Jurkat, Clone E6-1 (cell line): ENCODE data around the gene TRA2A. TPM values are rescaled to one million over a fixed set of nuclear protein-coding genes. Genes with fewer than 3 reads are reported as not detected.
"Not testable (repeated sequence)": the region's sequence is repeated elsewhere in the genome, so short reads cannot be mapped to it uniquely, and the experiment has no call there.

ENCODE experiments used
- DNase-seq: peaks from one replicate; pipeline ENCODE4 v3.0.0-alpha.2; 2011; ENCODE audit warnings: low read depth, low spot score
- H3K4me3 ChIP-seq: 2 replicates; pipeline ENCODE4 v1.5.1; 2011; ENCODE audit warnings: mild to moderate bottlenecking, low read length, control low read depth, moderate library complexity
- polyA plus RNA-seq: library from polyadenylated mRNA; unstranded; fragments of >200 nt; gene quantifications from one replicate; pipeline ENCODE4 v1.2.1, GENCODE V29; 2012; ENCODE audit warnings: missing spikeins; ENCODE audit not compliant: insufficient read length, insufficient read depth

The TRA2A gene
- 101 TPM for polyA plus RNA-seq

GRCh38 chr7:23531794-23532489, at the start of gene TRA2A:
TRA2A (minus strand) TSS chr7:23531981; CDS start chr7:23531824, 157 bp downstream.
- DNase-seq = peak; percentile 89

DNA sequence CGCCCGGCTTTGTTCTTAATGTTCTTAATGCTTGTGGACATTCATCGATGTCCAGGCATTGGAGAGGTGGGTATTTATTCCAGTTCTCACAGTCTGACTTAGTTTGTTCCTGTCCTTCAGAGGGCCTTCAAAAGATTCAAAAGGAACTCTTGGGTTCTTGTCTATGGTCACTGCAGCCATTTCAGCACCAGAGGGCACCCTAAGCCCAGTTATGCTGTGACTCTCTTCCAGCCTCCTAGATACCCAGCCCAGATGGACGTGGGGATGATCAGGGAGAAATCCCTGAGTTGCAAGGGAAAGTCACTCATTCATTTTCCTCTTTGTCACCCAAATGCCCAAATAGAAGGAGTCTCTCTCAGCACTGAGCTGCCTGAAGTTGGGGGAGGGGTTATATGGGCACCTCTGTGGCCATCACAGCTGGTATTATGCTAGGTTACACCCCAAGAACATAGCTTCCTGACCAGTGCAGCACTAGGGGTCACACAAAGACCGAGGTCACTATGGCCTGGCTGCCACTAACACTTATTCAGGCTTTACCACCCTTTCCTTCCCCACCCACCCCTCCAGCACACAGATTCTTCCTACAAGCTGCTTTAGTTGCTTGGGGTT, 38.9 kb upstream of the TRA2A start:
- peak; percentile 64 for DNase-seq
- H3K4me3 ChIP-seq = no peak overlapping the region

More at GRCh38 chr7:23531794-23532489, at the start of gene TRA2A:
- H3K4me3 ChIP-seq = peak within 1 kb of the TSS; percentile 94

- no peak overlapping the region for H3K4me3 ChIP-seq
- DNase-seq = no peak
These were observed 26.5 kb upstream of the TRA2A start for GRCh38 chr7:23558303-23558702.

DNA sequence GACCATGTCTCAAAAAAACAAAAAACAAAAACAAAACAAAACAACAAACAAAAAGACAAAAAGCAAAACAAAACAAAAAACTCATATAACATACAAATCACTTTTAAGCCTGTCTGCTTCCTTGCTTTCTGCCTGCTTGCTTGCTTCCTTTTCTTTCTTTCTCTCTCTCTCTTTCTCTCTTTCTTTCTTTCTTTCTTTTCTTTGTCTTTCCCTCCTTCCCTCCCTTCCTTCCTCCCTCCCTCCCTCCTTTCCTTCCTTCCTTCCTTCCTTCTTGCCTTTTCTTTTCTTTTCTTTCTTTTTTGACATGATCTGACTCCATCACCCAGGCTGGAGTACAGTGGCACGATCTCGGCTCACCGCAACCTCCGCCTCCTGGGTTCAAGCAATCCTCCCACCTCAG, 15.9 kb upstream of the TRA2A start:
- no peak for DNase-seq
- H3K4me3 ChIP-seq = no peak overlapping the region

GRCh38 chr7:23546897-23547572, 15.3 kb upstream of the TRA2A start:
- H3K4me3 ChIP-seq = no peak overlapping the region
- DNase-seq = peak; percentile 94

- no peak for DNase-seq
- no peak overlapping the region for H3K4me3 ChIP-seq
These were observed 13.7 kb upstream of the TRA2A start for GRCh38 chr7:23545493-23545892.

GRCh38 chr7:23544913-23545354, 13.2 kb upstream of the TRA2A start:
- peak; percentile 42 for DNase-seq
- no peak overlapping the region for H3K4me3 ChIP-seq

DNA sequence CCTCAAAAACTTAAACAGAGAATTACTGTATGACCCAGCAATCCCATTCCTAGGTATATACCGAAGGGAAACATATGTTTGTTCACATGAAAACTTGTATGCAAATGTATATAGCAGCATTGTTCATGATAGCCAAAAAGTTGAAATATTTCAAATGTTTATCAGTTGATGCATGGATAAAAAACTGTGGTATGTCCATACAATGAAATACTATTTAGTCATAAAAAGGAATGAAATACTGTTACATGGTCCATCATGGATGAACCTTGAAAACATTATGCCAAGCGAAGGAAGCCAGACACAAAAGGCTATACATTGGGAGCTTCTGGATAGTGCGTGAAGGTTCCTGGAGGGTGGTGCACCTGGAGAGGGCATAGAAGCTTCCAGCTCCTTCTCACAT, 11.0 kb upstream of the TRA2A start:
- H3K4me3 ChIP-seq = no peak overlapping the region
- DNase-seq = no peak

DNA sequence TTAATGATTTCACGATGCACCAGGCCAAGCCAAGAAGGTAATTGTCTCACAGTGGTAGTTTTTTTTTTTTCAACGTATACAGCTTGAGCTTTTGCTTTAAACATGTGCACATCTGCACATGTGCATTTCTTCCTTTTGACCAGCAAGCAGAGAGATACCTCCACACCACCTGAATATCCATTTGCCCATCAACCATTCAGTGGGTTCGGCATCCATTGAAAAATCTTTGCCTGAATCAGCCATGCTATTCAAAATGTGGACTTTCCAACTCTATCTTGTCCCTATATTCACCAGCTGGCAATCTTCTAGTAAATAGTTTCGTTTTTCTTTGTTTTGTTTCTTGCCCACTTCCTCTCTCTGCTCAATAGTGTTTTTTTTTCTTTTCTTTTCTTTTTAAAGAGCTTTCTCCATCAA, 7.7 kb upstream of the TRA2A start:
- peak overlapping the region; percentile 3; the same call in 1 of the 2 replicates for H3K4me3 ChIP-seq
- peak; percentile 37 for DNase-seq

GRCh38 chr7:23538301-23538700, 6.5 kb upstream of the TRA2A start:
- no peak for DNase-seq
- no peak overlapping the region for H3K4me3 ChIP-seq

DNA sequence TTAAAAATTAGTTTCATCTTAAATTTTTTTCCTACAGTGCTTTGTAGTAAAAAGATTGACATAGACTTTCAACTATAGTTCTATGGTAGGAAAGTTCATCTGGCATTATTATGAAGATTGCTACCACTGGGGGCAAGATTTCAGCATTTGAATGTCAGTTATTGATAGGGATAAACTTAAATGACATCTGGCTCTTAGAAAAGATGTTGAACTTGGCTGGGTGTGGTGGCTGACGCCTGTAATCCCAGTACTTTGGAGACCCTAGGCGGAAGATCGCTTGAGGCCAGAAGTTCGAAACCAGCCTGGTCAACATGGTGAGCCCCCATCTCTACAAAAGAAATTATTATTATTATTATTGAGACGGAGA, 1.4 kb upstream of the TRA2A start:
- H3K4me3 ChIP-seq = no peak overlapping the region
- no peak for DNase-seq

DNA sequence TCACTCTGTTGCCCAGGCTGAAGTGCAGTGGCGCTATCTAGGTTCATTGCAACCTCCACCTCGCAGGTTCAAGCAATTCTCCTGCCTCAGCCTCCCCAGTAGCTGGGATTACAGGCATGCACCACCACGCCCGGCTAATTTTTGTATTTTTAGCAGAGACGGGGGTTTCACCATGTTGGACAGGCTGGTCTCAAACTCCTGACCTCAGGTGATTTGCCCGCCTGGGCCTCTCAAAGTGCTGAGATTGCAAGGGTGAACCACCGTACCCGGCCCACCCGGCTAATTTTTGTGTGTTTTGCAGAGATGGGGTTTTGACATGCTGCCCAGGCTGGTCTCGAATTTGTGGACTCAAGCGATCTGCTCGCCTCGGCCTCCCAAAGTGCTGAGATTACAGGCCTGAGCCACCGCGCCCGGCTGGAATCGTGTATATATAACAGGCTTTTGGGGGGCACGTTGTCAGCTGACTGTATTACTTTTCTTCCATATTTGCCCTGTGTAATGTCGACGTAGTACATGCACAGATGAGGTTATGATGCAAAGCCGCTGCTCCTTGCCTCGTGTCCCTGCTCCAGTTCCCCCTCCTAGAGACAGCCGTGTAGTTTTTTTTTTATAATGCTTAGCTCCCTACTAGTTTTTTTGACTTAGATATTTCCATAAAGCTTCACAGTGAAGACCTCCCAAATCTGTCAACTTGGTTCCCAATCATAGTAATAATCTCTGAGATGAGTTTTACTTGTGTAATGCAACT, 883 bp upstream of the TRA2A start:
- DNase-seq = no peak
- H3K4me3 ChIP-seq = peak overlapping the region; percentile 94; the same call in 1 of the 2 replicates

- no peak for DNase-seq
- H3K4me3 ChIP-seq = peak overlapping the region; percentile 94
These were observed 559 bp downstream of the TRA2A start for GRCh38 chr7:23531050-23531793.

GRCh38 chr7:23530405-23530804, 1.4 kb downstream of the TRA2A start:
- DNase-seq = peak; percentile 41
- H3K4me3 ChIP-seq = peak overlapping the region; percentile 94

GRCh38 chr7:23529262-23529859, 2.4 kb downstream of the TRA2A start:
- no peak for DNase-seq
- H3K4me3 ChIP-seq = no peak overlapping the region

- not testable (repeated sequence) for H3K4me3 ChIP-seq, DNase-seq
These were observed 6.2 kb downstream of the TRA2A start for GRCh38 chr7:23525611-23526010.

GRCh38 chr7:23524473-23524872, 7.3 kb downstream of the TRA2A start:
- no peak for DNase-seq
- H3K4me3 ChIP-seq = no peak overlapping the region

- DNase-seq = no peak
- H3K4me3 ChIP-seq = no peak overlapping the region
These were observed 8.2 kb downstream of the TRA2A start for GRCh38 chr7:23523486-23524075.
